HG03354 (cell line): Measurements from ENCODE around the gene TAS2R13.

Experiments
- ATAC-seq: cut with Tn5 transposase; IDR thresholded peaks from one replicate; pipeline ENCODE4 v1.9.1; 2021; ENCODE audit warnings: mild to moderate bottlenecking; ENCODE audit not compliant: unreplicated experiment, poor library complexity, severe bottlenecking

The TAS2R13 gene

DNA sequence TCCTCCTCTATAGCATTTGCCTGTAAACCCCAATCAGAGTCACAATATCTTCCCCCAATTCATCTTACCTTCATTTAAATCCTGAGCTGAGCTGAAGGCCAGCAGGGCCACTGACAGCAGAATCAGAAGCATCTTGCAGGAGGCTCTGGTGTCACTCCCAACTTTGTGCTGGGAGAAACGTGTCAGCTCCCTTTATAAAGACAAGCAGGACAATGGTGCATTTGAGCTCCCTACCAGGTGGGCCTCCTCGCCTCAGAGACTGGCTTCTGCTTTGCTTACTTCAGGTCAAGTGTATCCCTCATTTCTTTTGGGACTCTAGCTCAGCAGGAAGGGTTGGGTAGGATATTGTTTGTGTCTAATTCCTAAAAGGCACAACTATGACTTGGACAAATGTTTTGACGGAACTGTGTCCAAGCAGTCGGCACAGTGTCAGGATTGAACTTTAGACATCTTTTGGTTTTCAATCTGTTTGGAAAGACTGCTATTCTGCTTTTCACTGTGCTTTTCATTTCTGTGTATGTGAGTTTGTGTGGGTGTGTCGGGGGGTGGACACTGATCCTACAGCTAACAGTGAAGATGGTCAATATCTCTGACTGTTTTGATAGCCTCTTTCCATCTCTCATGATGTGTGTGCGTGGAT lies 25.2 kb downstream of the TAS2R13 start, which contains the start of gene PRH1:
Gene PRH1 (minus strand): TSS at position 170 of the 640 bp plus-strand sequence. CDS start 38 bp downstream, at position 132.
- ATAC-seq = no peak

GRCh38 chr12:10873378-10873777 lies 36.0 kb downstream of the TAS2R13 start:
- ATAC-seq = no peak

DNA sequence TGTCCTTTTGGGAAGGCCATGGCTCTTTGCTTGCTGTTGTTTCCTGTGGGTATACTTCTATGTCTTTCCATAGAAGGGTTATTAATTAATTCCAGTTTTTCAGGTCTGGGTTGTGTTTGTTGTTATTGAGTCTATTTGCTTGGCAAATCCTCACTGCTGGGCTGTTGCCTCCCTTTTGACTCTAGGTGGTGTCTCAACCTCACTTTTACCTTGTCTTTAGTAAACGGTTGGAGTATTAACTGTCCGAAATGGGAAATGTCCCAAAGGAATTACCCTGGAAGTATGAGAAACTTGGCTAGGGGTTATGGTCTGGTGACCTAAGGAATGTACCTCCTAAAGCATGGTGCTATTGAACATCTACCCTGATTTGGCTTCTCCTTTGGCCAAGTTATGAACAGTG lies 42.0 kb downstream of the TAS2R13 start:
- no peak for ATAC-seq

- no peak for ATAC-seq
Observed at GRCh38 chr12:10863512-10864218, 45.7 kb downstream of the TAS2R13 start.

DNA sequence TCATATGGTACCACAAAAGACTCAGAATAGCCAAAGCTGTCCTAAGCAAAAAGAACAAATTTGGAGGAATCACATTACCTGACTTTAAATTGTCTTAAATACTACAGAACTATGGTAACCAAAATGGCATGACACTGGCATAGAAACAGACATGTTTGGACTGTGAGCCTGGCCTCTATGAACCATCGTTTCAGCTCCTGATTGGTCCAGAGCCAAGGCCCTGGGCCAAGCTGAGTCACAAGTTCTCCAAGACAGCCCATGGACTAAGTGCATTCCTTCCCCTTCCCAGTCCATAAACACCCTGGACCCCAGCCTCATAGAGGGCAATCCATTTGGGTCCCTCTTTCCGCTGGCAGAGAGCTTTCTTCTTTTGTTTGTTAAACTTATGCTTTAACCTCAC lies 48.0 kb downstream of the TAS2R13 start:
- no peak for ATAC-seq
